MM.1S (cell line): ENCODE results near the gene RBM8A.

ENCODE experiments used
- DNase-seq: peaks from one replicate; pipeline ENCODE4 v3.0.0-alpha.2; 2015
- H2AFZ ChIP-seq: fragments of 300-600 bp; sonication (generic); 2 replicates; pipeline ENCODE4 v1.6.0; 2016; ENCODE audit warnings: antibody characterized with exemption, low read length
- H3F3A ChIP-seq: fragments of 300-600 bp; sonication (generic); 2 replicates; pipeline ENCODE4 v1.6.1; 2016; ENCODE audit warnings: mild to moderate bottlenecking, antibody characterized with exemption, low read length, moderate library complexity, mixed read lengths; ENCODE audit not compliant: insufficient read depth
- H3K27ac ChIP-seq: fragments of 300-600 bp; sonication (generic); 2 replicates; pipeline ENCODE4 v1.5.1; 2016; ENCODE audit warnings: mild to moderate bottlenecking, low read length
- H3K27me3 ChIP-seq: fragments of 300-600 bp; sonication (generic); replicated peaks from 2 replicates; pipeline ENCODE4 v1.6.0; 2016; ENCODE audit warnings: low read length; ENCODE audit not compliant: insufficient read depth
- H3K36me3 ChIP-seq: fragments of 300-600 bp; sonication (generic); replicated peaks from 2 replicates; pipeline ENCODE4 v1.6.1; 2016; ENCODE audit warnings: mild to moderate bottlenecking, low read length, mixed read lengths; ENCODE audit not compliant: insufficient read depth
- H3K4me1 ChIP-seq: fragments of 300-600 bp; sonication (generic); 2 replicates; pipeline ENCODE4 v1.6.1; 2016; ENCODE audit warnings: low read length, mixed read lengths
- H3K4me2 ChIP-seq: fragments of 300-600 bp; sonication (generic); 2 replicates; pipeline ENCODE4 v1.6.0; 2016; ENCODE audit warnings: low read depth, low read length
- H3K4me3 ChIP-seq: fragments of 300-600 bp; sonication (generic); 2 replicates; pipeline ENCODE4 v1.5.1; 2016; ENCODE audit warnings: low read length, mixed read lengths
- H3K79me2 ChIP-seq: fragments of 300-600 bp; sonication (generic); 2 replicates; pipeline ENCODE4 v1.6.1; 2016; ENCODE audit warnings: mixed run types, low read length, mixed read lengths
- H3K9ac ChIP-seq: fragments of 300-600 bp; sonication (generic); 2 replicates; pipeline ENCODE4 v1.6.1; 2016; ENCODE audit warnings: low read length, mixed read lengths
- H3K9me2 ChIP-seq: fragments of 300-600 bp; sonication (generic); replicated peaks from 2 replicates; pipeline ENCODE4 v1.6.1; 2016; ENCODE audit warnings: mild to moderate bottlenecking, low read length, mixed read lengths; ENCODE audit not compliant: insufficient read depth
- H3K9me3 ChIP-seq: fragments of 300-600 bp; sonication (generic); replicated peaks from 2 replicates; pipeline ENCODE4 v1.6.1; 2016; ENCODE audit warnings: mild to moderate bottlenecking, low read length, mixed read lengths; ENCODE audit not compliant: insufficient read depth
- H4K20me1 ChIP-seq: fragments of 300-600 bp; sonication (generic); 2 replicates; pipeline ENCODE4 v1.6.1; 2016; ENCODE audit warnings: mild to moderate bottlenecking, low read length, moderate library complexity, mixed read lengths; ENCODE audit not compliant: insufficient read depth
- EZH2 ChIP-seq: fragments of 300-600 bp; sonication (generic); optimal IDR thresholded peaks from 2 replicates; pipeline ENCODE3; 2017; ENCODE audit warnings: low read depth, mild to moderate bottlenecking, antibody characterized with exemption, low read length, mixed read lengths
- EZH2phosphoT487 ChIP-seq: fragments of 300-600 bp; sonication (generic); IDR thresholded peaks from 2 replicates; pipeline ENCODE4 v1.6.1; 2018; ENCODE audit warnings: antibody characterized with exemption, low read length
- TF ChIP-seq, protein P1 (sequence below): fragments of 300-600 bp; sonication (generic); IDR thresholded peaks from 2 replicates; pipeline ENCODE4 v1.5.1; 2016; ENCODE audit warnings: antibody characterized with exemption, low read length, mixed read lengths

Gene RBM8A

GRCh38 chr1:145961425-145962156 lies 34.3 kb upstream of the RBM8A start:
- DNase-seq, result no peak
- Histone ChIP-seq H3K79me2 (no peaks in the 10 kb centered on the region), H3K27me3 (peaks cover 62% of the 10 kb centered on the region), H3K36me3 (no peaks in the 10 kb centered on the region), H3K9me2 (no peaks in the 10 kb centered on the region), H3K9me3 (no peaks in the 10 kb centered on the region), H3K27ac (no peak overlapping the region), H2AFZ (peak overlapping the region; percentile 52), H3K4me1 (peaks cover 50% of the 10 kb centered on the region), H4K20me1 (no peaks in the 10 kb centered on the region), H3K4me3 (peak overlapping the region; percentile 56), H3K9ac (no peak overlapping the region), H3F3A (peaks cover 19% of the 10 kb centered on the region; the same call in 1 of the 2 replicates), H3K4me2 (peak overlapping the region; percentile 88)
- TF ChIP-seq, protein P1, sequence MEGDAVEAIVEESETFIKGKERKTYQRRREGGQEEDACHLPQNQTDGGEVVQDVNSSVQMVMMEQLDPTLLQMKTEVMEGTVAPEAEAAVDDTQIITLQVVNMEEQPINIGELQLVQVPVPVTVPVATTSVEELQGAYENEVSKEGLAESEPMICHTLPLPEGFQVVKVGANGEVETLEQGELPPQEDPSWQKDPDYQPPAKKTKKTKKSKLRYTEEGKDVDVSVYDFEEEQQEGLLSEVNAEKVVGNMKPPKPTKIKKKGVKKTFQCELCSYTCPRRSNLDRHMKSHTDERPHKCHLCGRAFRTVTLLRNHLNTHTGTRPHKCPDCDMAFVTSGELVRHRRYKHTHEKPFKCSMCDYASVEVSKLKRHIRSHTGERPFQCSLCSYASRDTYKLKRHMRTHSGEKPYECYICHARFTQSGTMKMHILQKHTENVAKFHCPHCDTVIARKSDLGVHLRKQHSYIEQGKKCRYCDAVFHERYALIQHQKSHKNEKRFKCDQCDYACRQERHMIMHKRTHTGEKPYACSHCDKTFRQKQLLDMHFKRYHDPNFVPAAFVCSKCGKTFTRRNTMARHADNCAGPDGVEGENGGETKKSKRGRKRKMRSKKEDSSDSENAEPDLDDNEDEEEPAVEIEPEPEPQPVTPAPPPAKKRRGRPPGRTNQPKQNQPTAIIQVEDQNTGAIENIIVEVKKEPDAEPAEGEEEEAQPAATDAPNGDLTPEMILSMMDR, result no peak
- TF ChIP-seq EZH2 (peak; percentile 95), EZH2phosphoT487 (no peak)

- Histone ChIP-seq H3K4me1 (peaks cover 52% of the 10 kb centered on the region), H3K9me3 (no peaks in the 10 kb centered on the region), H3K36me3 (no peaks in the 10 kb centered on the region), H3K9ac (no peak overlapping the region), H3K79me2 (no peaks in the 10 kb centered on the region), H3F3A (peaks cover 20% of the 10 kb centered on the region; the same call in 1 of the 2 replicates), H3K4me2 (peak overlapping the region; percentile 88), H3K27me3 (peaks cover 64% of the 10 kb centered on the region), H2AFZ (peak overlapping the region; percentile 52), H3K4me3 (peak overlapping the region; percentile 56), H4K20me1 (no peaks in the 10 kb centered on the region), H3K9me2 (no peaks in the 10 kb centered on the region), H3K27ac (no peak overlapping the region)
- no peak for DNase-seq
- TF ChIP-seq, protein P1, result no peak
- TF ChIP-seq EZH2phosphoT487 (no peak; the same call in 1 of the 2 replicates), EZH2 (no peak)
Observed at GRCh38 chr1:145961109-145961424, 33.8 kb upstream of the RBM8A start.

DNA sequence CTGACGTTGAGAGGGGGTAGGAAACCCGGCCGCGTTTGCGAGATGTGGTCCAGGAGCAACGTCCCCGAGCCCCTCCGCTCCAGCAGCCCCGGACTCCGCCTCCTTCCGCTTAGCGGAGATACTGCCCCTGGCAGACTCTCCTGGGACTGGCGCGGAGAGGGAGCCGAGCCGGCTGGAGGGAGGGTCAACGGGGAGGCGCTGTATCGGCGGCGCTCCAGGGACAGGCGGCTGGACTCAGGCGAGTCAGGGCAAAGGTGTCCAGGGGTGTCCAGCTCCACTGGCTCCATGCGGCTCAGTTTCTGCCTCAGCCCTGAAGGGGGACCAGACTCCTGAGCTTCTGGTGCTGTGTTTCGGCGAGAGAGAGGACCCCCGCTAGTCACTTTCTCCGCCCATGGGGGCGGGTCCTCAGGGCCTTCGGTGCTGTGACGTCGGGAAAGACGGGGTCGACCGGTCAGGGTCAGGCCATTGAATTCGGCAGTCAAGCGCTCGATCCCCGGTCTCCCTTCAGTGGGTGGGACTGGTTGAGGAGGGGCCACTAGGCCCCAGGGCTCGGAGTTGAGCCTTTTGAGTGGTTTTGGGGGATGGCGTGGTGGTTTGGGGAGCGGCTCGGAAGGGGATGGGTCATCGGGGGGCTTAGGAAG lies 33.3 kb upstream of the RBM8A start:
- Histone ChIP-seq H3K9me3 (no peaks in the 10 kb centered on the region), H3K36me3 (no peaks in the 10 kb centered on the region), H3K79me2 (no peaks in the 10 kb centered on the region), H3K4me3 (peak overlapping the region; percentile 56), H3K9ac (no peak overlapping the region), H3K4me1 (peaks cover 52% of the 10 kb centered on the region), H3K27me3 (peaks cover 64% of the 10 kb centered on the region), H3F3A (peaks cover 20% of the 10 kb centered on the region; the same call in 1 of the 2 replicates), H3K9me2 (no peaks in the 10 kb centered on the region), H3K4me2 (peak overlapping the region; percentile 88), H2AFZ (peak overlapping the region; percentile 52), H4K20me1 (no peaks in the 10 kb centered on the region), H3K27ac (no peak overlapping the region)
- no peak for DNase-seq
- TF ChIP-seq, protein P1, result no peak
- TF ChIP-seq EZH2 (peak; percentile 32), EZH2phosphoT487 (peak; percentile 77; the same call in 1 of the 2 replicates)
